Mesenteric fat pad (tissue), 1 donor: ENCODE measurements around the gene LAMC3. TPM values are rescaled to one million over a fixed set of nuclear protein-coding genes. Genes with fewer than 3 reads are reported as not detected.

ENCODE experiments used
- DNase-seq: peaks from one replicate; pipeline ENCODE4 v3.0.0-alpha.2; 2020; ENCODE audit warnings: low spot score
- total RNA-seq: library from RNA; stranded (reverse); fragmentation: NEBNext Ultra II Directional; extraction: Animal tissue kit (Norgen Biotek cat#: 25700); gene quantifications from one replicate; pipeline ENCODE4 v1.2.1, GENCODE V29; 2021
- donor health status: DM: yes; HTN: yes; CAD: no.

LAMC3 gene
- total RNA-seq, 1 donor from 2014 or later: 4.8 TPM

- no peak for DNase-seq
These were observed 63.3 kb downstream of the LAMC3 start for GRCh38 chr9:131072107-131072870.

DNA sequence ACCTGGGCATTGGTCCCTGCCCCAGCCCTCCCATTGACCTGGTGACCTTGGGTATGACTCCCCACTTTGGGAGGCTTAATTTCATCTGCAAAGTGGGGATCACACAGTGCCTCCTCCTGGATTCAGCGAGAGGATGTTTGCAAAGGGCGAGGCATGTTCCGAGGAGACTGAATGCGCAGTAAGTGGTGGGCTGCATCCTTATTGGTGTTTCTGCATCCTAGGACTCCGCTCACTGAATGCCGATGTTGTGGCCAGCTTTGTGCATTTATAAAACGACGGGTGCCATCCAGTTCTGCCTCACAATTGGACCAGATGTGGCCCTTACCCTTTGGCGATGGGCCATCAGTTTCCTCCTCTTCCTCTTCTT is 63.9 kb downstream of the LAMC3 start:
- no peak for DNase-seq

DNA sequence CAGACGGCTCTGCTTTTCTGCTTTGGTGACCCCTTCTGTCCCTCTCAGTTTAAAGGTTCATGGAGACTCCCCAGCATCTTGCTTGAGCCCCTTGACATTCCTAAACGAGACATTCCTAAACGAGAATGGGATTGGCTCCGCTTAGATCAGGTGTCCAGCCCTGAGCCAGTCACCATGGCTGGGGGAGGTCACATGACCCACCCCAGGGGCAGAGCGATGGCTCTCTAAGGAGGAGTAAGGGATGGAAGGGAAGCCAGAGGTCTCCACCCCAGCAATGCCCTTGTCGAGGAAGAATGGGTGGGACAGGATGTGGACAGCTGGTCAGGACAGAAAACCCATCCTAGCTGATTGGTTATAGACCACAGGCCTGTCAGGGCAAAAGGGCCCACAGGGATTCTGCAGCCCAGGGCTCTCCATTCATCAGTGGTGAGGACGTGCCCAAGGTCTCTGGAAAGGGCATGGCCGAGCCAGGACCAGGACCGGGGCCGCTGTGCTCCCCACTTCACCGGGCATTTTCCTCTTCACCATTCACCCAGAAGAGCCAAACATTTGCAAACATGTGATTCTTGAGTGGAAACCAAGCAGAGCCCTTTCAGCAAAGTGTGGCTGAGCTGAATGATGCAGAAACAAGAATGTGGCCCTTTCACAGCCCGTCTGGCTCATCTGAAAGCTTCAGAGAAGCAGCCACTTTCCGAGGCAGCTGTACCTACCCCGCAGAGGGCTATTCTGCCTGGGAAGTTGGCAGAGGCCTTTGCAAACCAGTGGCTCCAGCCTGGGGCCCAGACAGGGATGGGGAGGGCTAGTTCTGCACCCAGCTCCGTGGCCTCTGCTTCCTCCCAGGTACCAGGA is 67.6 kb downstream of the LAMC3 start:
- DNase-seq: no peak

DNA sequence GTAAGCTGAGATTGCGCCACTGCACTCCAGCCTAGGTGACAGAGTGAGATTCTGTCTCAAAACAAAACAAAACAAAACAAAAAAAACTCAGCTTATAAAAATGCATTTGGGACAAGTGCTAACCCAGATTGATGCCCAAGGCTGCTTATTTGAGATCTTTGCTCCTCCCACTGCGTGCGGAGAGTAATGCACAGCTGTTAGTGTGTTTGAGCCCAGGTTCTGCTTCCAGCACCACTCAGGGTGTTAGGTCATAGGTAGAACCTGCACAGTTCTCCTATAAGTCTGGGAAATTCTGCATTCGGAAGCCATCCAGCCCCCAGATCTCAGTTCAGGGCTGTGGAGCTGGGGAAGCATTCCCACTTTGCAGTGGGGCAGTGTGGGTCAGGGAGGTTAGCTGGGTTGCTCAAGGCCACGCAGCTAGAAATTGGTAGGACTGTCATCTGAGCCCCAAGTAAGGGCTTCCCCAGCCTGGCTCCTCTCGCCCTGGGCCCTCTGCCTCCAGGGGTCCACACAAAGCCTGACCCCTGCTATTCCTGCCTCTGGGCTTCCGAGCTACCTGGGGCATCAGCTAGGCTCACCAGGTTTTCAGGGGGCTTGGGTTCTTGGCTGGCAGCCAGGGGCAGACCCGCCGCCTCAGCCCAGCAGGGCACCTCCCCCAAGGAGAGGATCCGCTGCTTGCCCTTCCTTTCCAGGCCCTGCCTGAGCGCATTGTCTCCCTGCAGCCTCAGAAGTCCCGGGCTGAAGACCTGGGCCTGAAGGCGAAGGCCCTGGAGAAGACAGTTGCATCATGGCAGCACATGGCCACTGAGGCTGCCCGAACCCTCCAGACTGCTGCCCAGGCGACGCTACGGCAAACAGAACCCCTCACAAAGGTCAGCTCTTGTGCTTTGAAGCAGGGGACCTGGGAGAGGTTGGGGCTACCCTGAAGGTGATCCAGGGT is 69.7 kb downstream of the LAMC3 start:
- no peak for DNase-seq

- no peak for DNase-seq
These were observed 71.6 kb downstream of the LAMC3 start for GRCh38 chr9:131080589-131080988.

GRCh38 chr9:131081868-131082267 is 72.9 kb downstream of the LAMC3 start:
- DNase-seq: no peak

GRCh38 chr9:131082774-131083512 is 74.0 kb downstream of the LAMC3 start:
- DNase-seq: no peak

GRCh38 chr9:131084661-131085369 is 75.8 kb downstream of the LAMC3 start:
- DNase-seq: no peak

- no peak for DNase-seq
These were observed 76.6 kb downstream of the LAMC3 start for GRCh38 chr9:131085370-131086122.

DNA sequence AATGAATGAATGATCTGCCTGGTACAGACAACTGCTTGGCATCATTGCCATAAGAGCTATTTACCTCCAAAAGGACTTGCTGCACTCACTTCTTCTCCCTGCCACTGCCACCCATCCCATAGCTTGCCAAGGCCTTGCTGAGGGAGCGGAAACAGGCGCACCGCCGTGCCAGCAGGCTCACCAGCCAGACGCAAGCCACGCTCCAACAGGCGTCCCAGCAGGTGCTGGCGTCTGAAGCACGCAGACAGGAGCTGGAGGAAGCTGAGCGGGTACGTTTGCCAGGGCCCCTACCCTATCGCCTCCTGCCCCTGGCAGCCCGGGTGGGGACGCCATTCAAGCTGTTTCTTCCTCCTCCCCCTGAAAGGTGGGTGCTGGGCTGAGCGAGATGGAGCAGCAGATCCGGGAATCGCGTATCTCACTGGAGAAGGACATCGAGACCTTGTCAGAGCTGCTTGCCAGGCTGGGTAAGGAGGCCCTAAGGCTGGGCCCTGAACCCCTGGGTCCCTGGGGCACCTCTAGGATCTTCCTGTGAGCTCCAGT is 78.5 kb downstream of the LAMC3 start:
- no peak for DNase-seq

- no peak for DNase-seq
These were observed 81.2 kb downstream of the LAMC3 start for GRCh38 chr9:131090025-131090787.

DNA sequence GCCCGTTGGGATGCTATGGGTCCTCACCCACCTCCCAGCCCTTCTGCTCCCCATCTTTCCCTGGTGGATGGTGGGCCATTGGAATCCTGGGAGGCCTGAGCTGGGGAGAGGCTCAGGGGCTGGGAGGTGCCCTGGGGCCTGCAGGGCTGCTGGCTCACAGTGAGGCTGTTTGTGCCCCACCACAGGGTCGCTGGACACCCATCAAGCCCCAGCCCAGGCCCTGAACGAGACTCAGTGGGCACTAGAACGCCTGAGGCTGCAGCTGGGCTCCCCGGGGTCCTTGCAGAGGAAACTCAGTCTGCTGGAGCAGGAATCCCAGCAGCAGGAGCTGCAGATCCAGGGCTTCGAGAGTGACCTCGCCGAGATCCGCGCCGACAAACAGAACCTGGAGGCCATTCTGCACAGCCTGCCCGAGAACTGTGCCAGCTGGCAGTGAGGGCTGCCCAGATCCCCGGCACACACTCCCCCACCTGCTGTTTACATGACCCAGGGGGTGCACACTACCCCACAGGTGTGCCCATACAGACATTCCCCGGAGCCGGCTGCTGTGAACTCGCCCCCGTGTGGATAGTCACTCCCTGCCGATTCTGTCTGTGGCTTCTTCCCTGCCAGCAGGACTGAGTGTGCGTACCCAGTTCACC is 82.5 kb downstream of the LAMC3 start:
- no peak for DNase-seq

- no peak for DNase-seq
These were observed 83.1 kb downstream of the LAMC3 start for GRCh38 chr9:131092030-131092429.

DNA sequence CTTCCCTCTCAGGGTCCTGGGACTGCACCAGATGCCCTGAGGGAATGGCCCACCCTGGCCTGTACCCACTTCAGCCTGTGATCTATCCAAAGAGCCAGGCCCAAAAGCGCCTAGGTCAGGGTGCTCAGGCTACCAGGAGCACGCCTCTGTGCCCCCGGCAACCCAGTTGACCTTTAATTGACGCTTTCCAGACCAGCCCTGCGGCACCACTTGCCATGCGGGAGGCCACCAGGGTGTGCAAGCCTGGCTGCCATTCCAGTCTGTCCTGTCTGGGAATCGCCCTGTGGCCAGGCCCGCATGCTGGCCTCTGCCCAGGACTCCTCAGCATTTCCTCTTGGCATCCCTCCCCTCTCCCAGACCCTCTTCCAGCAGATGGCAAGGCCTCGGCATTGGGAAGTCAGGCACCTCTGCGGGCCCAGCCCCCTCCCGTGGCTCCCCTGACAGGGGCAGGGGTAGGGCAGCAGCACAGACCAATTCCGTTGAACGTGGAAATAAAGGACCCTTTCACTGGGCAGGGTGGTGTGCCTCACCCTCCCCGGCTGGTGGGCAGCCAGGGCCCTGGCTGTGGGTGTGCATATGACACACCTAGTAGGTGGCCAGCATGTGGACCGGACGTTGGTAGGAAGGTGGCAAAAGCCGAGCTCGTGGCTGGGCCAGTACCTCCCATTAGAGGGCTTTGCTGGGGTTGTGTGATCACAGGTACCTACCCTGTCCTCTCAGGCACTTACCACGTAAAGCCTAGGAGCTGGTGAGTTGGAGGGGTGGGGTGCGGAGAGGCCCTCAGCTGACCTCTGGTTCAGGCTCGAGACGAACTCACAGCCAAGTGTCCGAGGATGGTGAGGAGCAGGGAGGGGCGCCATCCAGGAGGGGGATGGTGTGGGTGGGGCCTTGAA is 83.8 kb downstream of the LAMC3 start:
- no peak for DNase-seq

GRCh38 chr9:131094015-131094414 is 85.0 kb downstream of the LAMC3 start:
- no peak for DNase-seq

GRCh38 chr9:131094622-131095021 is 85.6 kb downstream of the LAMC3 start:
- DNase-seq: no peak
